ENCODE results near the gene TBX10.

GRCh38 chr11:67594480-67594879 is 45.1 kb downstream of the TBX10 start:
- no peak for TF ChIP-seq POLR2AphosphoS5 (IDR thresholded peaks at IDR 0.05; ENCODE audit: borderline replicate concordance, low read depth, low read length)
- TF ChIP-seq EZH2 (IDR thresholded peaks at IDR 0.05): no peak
